22Rv1 (cell line): ENCODE data around the gene RSPO1.
"Not testable (repeated sequence)": the region's sequence is repeated elsewhere in the genome, so short reads cannot be mapped to it uniquely, and the experiment has no call there.

Experiments used
- H3K27ac ChIP-seq: fragments of 450-650 bp; 2 replicates; pipeline ENCODE4 v1.5.1; 2017
- ZFX ChIP-seq: fragments of 450-650 bp; IDR thresholded peaks from 2 replicates; pipeline ENCODE4 v1.6.1; 2017; ENCODE audit warnings: antibody characterized with exemption, borderline replicate concordance
- TF ChIP-seq, protein P1 (sequence below): fragments of 450-650 bp; IDR thresholded peaks from 2 replicates; pipeline ENCODE4 v1.5.1; 2017; ENCODE audit warnings: mild to moderate bottlenecking

RSPO1 gene, protein sequence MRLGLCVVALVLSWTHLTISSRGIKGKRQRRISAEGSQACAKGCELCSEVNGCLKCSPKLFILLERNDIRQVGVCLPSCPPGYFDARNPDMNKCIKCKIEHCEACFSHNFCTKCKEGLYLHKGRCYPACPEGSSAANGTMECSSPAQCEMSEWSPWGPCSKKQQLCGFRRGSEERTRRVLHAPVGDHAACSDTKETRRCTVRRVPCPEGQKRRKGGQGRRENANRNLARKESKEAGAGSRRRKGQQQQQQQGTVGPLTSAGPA

GRCh38 chr1:37634244-37634991 lies at the start of gene RSPO1:
Gene RSPO1, minus strand, starts transcription at chr1:37634892. Its CDS starts 5,231 bp downstream, at chr1:37629661.
- no peak within 1 kb of the TSS for H3K27ac ChIP-seq
- TF ChIP-seq, protein P1, sequence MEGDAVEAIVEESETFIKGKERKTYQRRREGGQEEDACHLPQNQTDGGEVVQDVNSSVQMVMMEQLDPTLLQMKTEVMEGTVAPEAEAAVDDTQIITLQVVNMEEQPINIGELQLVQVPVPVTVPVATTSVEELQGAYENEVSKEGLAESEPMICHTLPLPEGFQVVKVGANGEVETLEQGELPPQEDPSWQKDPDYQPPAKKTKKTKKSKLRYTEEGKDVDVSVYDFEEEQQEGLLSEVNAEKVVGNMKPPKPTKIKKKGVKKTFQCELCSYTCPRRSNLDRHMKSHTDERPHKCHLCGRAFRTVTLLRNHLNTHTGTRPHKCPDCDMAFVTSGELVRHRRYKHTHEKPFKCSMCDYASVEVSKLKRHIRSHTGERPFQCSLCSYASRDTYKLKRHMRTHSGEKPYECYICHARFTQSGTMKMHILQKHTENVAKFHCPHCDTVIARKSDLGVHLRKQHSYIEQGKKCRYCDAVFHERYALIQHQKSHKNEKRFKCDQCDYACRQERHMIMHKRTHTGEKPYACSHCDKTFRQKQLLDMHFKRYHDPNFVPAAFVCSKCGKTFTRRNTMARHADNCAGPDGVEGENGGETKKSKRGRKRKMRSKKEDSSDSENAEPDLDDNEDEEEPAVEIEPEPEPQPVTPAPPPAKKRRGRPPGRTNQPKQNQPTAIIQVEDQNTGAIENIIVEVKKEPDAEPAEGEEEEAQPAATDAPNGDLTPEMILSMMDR = no peak
- no peak for TF ChIP-seq ZFX

- H3K27ac ChIP-seq = not testable (repeated sequence)
These were observed 49.5 kb upstream of the RSPO1 start for GRCh38 chr1:37684182-37684581.

- no peak overlapping the region for H3K27ac ChIP-seq
- TF ChIP-seq, protein P1 = peak; percentile 91
- no peak for TF ChIP-seq ZFX
These were observed 47.8 kb upstream of the RSPO1 start for GRCh38 chr1:37682334-37682987.

GRCh38 chr1:37680933-37681332 lies 46.2 kb upstream of the RSPO1 start:
- TF ChIP-seq, protein P1 = no peak
- TF ChIP-seq ZFX = no peak
- no peak overlapping the region for H3K27ac ChIP-seq

- H3K27ac ChIP-seq = no peak overlapping the region
- TF ChIP-seq, protein P1 = no peak
- TF ChIP-seq ZFX = no peak
These were observed 43.1 kb upstream of the RSPO1 start for GRCh38 chr1:37677808-37678207.

GRCh38 chr1:37677143-37677439 lies 42.4 kb upstream of the RSPO1 start:
- H3K27ac ChIP-seq = no peak overlapping the region
- TF ChIP-seq, protein P1 = no peak
- TF ChIP-seq ZFX = no peak

- H3K27ac ChIP-seq = no peak overlapping the region
- TF ChIP-seq, protein P1 = no peak
- no peak for TF ChIP-seq ZFX
These were observed 41.8 kb upstream of the RSPO1 start for GRCh38 chr1:37676281-37677142.
